ENCODE data around the gene ALCAM.

The ALCAM gene

GRCh38 chr3:105527949-105528348 is 161.2 kb downstream of the ALCAM start:
- DNase-seq (ENCODE audit: low read depth in 2 of 2), result peak in 1 of 2 donors; percentile 0

GRCh38 chr3:105528955-105529354 is 162.2 kb downstream of the ALCAM start:
- DNase-seq (ENCODE audit: low read depth in 2 of 2), result no peak

GRCh38 chr3:105529456-105529855 is 162.7 kb downstream of the ALCAM start:
- no peak for DNase-seq (ENCODE audit: low read depth in 2 of 2)

- no peak for DNase-seq (ENCODE audit: low read depth in 2 of 2)
These were observed 165.5 kb downstream of the ALCAM start for GRCh38 chr3:105532251-105532650.

- no peak for DNase-seq (ENCODE audit: low read depth in 2 of 2)
These were observed 167.3 kb downstream of the ALCAM start for GRCh38 chr3:105533960-105534359.

- no peak for DNase-seq (ENCODE audit: low read depth in 2 of 2)
These were observed 167.8 kb downstream of the ALCAM start for GRCh38 chr3:105534491-105534890.

GRCh38 chr3:105537371-105538080 is 170.8 kb downstream of the ALCAM start:
- no peak for DNase-seq (ENCODE audit: low read depth in 2 of 2)

GRCh38 chr3:105538483-105538882 is 171.8 kb downstream of the ALCAM start:
- no peak for DNase-seq (ENCODE audit: low read depth in 2 of 2)

- no peak for DNase-seq (ENCODE audit: low read depth in 2 of 2)
These were observed 173.2 kb downstream of the ALCAM start for GRCh38 chr3:105539897-105540296.

- no peak for DNase-seq (ENCODE audit: low read depth in 2 of 2)
These were observed 175.7 kb downstream of the ALCAM start for GRCh38 chr3:105542282-105543019.

GRCh38 chr3:105545051-105545450 is 178.3 kb downstream of the ALCAM start:
- no peak for DNase-seq (ENCODE audit: low read depth in 2 of 2)

- no peak for DNase-seq (ENCODE audit: low read depth in 2 of 2)
These were observed 187.1 kb downstream of the ALCAM start for GRCh38 chr3:105553851-105554250.

GRCh38 chr3:105555206-105555605 is 188.5 kb downstream of the ALCAM start:
- DNase-seq (ENCODE audit: low read depth in 2 of 2), result no peak

- DNase-seq (ENCODE audit: low read depth in 2 of 2), result no peak
These were observed 193.1 kb downstream of the ALCAM start for GRCh38 chr3:105559856-105560255.

- DNase-seq (ENCODE audit: low read depth in 2 of 2), result no peak
These were observed 195.2 kb downstream of the ALCAM start for GRCh38 chr3:105561876-105562275.

GRCh38 chr3:105564546-105565288 is 198.0 kb downstream of the ALCAM start:
- DNase-seq (ENCODE audit: low read depth in 2 of 2), result no peak

- DNase-seq (ENCODE audit: low read depth in 2 of 2), result no peak
These were observed 204.3 kb downstream of the ALCAM start for GRCh38 chr3:105571005-105571404.

- no peak for DNase-seq (ENCODE audit: low read depth in 2 of 2)
These were observed 205.8 kb downstream of the ALCAM start for GRCh38 chr3:105572501-105572900.

GRCh38 chr3:105579439-105579838 is 212.7 kb downstream of the ALCAM start:
- no peak for DNase-seq (ENCODE audit: low read depth in 2 of 2)

- DNase-seq (ENCODE audit: low read depth in 2 of 2), result no peak
These were observed 213.7 kb downstream of the ALCAM start for GRCh38 chr3:105580296-105580965.

- no peak for DNase-seq (ENCODE audit: low read depth in 2 of 2)
These were observed 215.3 kb downstream of the ALCAM start for GRCh38 chr3:105582015-105582414.
